ENCODE measurements around the gene CNTD1.

Gene CNTD1

DNA sequence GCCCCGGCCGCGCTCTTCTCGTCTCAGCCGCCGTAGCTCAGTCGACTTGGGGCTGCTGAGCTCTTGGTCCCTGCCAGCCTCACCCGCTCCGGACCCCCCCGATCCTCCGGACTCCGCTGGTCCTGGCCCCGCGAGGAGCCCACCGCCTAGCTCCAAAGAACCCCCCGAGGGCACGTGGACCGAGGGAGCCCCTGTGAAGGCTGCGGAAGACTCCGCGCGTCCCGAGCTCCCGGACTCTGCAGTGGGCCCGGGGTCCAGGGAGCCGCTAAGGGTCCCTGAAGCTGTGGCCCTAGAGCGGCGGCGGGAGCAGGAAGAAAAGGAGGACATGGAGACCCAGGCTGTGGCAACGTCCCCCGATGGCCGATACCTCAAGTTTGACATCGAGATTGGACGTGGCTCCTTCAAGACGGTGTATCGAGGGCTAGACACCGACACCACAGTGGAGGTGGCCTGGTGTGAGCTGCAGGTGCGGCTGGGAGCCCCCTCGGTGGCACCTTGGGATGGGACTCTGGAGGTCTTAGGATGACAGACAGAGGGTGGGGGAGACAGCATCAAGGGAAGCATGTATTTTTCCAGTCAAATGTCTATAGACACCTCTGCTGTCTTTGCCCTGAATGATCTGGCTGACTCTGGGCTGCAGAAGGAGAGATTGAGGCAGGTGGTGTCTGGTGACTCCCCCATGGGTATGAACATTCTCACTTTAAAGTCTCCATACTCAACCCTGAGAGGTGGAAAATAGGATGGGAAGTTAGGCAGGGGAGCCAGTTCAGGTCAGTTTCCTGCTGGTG, 17.6 kb upstream of the CNTD1 start:
- Histone ChIP-seq H3K4me1 (ENCODE audit: control insufficient read depth, insufficient read depth, low read length) (peaks cover 27% of the 10 kb centered on the region), H3K27ac (ENCODE audit: low read depth, low read length) (no peak overlapping the region), H3K9me3 (ENCODE audit: control insufficient read depth, insufficient read depth, low read depth, low read length) (no peaks in the 10 kb centered on the region), H3K27me3 (ENCODE audit: control insufficient read depth, insufficient read depth, low read length) (peaks cover 40% of the 10 kb centered on the region), H3K9ac (ENCODE audit: low read length) (peak overlapping the region; percentile 65), H3K4me3 (ENCODE audit: low read depth, low read length) (peak overlapping the region; percentile 83), H3K36me3 (ENCODE audit: control insufficient read depth, insufficient read depth, low read length) (peaks cover 28% of the 10 kb centered on the region)

- Histone ChIP-seq H3K36me3 (ENCODE audit: control insufficient read depth, insufficient read depth, low read length) (peaks cover 23% of the 10 kb centered on the region), H3K9me3 (ENCODE audit: control insufficient read depth, insufficient read depth, low read depth, low read length) (no peaks in the 10 kb centered on the region), H3K4me3 (ENCODE audit: low read depth, low read length) (no peak overlapping the region), H3K27me3 (ENCODE audit: control insufficient read depth, insufficient read depth, low read length) (peaks cover 40% of the 10 kb centered on the region), H3K4me1 (ENCODE audit: control insufficient read depth, insufficient read depth, low read length) (peaks cover 27% of the 10 kb centered on the region), H3K9ac (ENCODE audit: low read length) (no peak overlapping the region), H3K27ac (ENCODE audit: low read depth, low read length) (no peak overlapping the region)
Measured at GRCh38 chr17:42781639-42782165, 17.0 kb upstream of the CNTD1 start.

DNA sequence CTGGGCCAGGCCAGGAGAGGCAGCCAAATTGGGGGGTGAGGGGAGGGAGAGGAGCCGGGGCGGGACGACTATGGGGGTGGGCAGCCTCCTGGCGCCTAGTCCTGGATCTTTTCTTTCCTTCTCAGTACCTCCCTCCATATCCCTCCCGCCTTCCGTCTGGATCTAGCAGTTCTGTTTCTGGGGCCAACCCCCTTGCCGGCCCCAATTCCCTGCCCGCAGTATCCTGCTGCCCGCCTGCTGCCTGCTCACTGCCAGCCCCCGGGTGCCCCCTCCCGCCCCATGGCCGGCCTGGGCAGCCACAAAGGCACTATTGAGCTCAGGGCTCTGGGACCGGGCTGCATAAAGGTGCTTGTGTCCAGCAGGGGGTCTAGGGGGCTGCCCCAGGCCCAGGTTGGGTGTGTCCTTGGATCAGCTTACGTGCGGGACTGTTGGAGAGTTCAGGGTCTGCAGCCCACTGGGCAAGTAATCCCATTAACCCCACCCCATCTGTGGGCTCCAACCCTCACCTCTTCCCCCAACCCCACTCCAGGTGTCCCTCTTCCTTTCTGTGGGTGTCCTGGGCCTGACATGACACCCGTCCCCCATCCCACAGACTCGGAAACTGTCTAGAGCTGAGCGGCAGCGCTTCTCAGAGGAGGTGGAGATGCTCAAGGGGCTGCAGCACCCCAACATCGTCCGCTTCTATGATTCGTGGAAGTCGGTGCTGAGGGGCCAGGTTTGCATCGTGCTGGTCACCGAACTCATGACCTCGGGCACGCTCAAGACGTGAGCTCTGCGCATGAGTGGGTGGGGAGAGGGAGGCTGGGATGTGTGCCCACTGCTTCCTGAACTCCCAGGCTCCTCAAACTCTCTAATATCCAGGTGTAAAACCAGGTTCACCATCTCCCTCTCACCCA, 16.2 kb upstream of the CNTD1 start:
- Histone ChIP-seq H3K27ac (ENCODE audit: low read depth, low read length) (no peak overlapping the region), H3K36me3 (ENCODE audit: control insufficient read depth, insufficient read depth, low read length) (peaks cover 20% of the 10 kb centered on the region), H3K4me1 (ENCODE audit: control insufficient read depth, insufficient read depth, low read length) (peaks cover 27% of the 10 kb centered on the region), H3K4me3 (ENCODE audit: low read depth, low read length) (no peak overlapping the region), H3K9ac (ENCODE audit: low read length) (no peak overlapping the region), H3K27me3 (ENCODE audit: control insufficient read depth, insufficient read depth, low read length) (peaks cover 40% of the 10 kb centered on the region), H3K9me3 (ENCODE audit: control insufficient read depth, insufficient read depth, low read depth, low read length) (no peaks in the 10 kb centered on the region)

- Histone ChIP-seq H3K27me3 (ENCODE audit: control insufficient read depth, insufficient read depth, low read length) (peaks cover 40% of the 10 kb centered on the region), H3K9ac (ENCODE audit: low read length) (no peak overlapping the region), H3K4me3 (ENCODE audit: low read depth, low read length) (no peak overlapping the region), H3K36me3 (ENCODE audit: control insufficient read depth, insufficient read depth, low read length) (peaks cover 13% of the 10 kb centered on the region), H3K27ac (ENCODE audit: low read depth, low read length) (no peak overlapping the region), H3K4me1 (ENCODE audit: control insufficient read depth, insufficient read depth, low read length) (peaks cover 27% of the 10 kb centered on the region), H3K9me3 (ENCODE audit: control insufficient read depth, insufficient read depth, low read depth, low read length) (no peaks in the 10 kb centered on the region)
Measured at GRCh38 chr17:42783062-42783790, 15.4 kb upstream of the CNTD1 start.

- H3K27ac ChIP-seq (ENCODE audit: low read depth, low read length): no peak overlapping the region
- peaks cover 40% of the 10 kb centered on the region for H3K27me3 ChIP-seq (ENCODE audit: control insufficient read depth, insufficient read depth, low read length)
- H3K4me1 ChIP-seq (ENCODE audit: control insufficient read depth, insufficient read depth, low read length): peaks cover 27% of the 10 kb centered on the region
- H3K4me3 ChIP-seq (ENCODE audit: low read depth, low read length): no peak overlapping the region
- peaks cover 8% of the 10 kb centered on the region for H3K36me3 ChIP-seq (ENCODE audit: control insufficient read depth, insufficient read depth, low read length)
- no peak overlapping the region for H3K9ac ChIP-seq (ENCODE audit: low read length)
- no peaks in the 10 kb centered on the region for H3K9me3 ChIP-seq (ENCODE audit: control insufficient read depth, insufficient read depth, low read depth, low read length)
Measured at GRCh38 chr17:42783791-42784138, 14.9 kb upstream of the CNTD1 start.

DNA sequence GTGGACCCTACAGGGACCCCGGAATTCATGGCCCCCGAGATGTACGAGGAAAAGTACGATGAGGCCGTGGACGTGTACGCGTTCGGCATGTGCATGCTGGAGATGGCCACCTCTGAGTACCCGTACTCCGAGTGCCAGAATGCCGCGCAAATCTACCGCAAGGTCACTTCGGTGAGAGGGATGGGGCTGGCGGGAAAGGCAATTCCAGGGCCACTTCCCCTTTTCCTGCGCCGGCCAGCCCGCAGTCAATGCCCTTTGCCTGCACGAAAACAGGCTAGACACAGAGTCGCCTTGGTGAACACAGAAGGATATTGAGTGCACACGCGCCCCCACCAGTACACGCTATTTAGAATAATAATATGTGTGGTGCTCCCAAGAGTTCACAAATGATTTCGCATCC, 14.3 kb upstream of the CNTD1 start:
- Histone ChIP-seq H3K36me3 (ENCODE audit: control insufficient read depth, insufficient read depth, low read length) (0 out of 2 replicates have a peak, but pooled peaks cover 2% of the 10 kb centered on the region), H3K9ac (ENCODE audit: low read length) (no peak overlapping the region), H3K4me3 (ENCODE audit: low read depth, low read length) (no peak overlapping the region), H3K27ac (ENCODE audit: low read depth, low read length) (no peak overlapping the region), H3K4me1 (ENCODE audit: control insufficient read depth, insufficient read depth, low read length) (peaks cover 27% of the 10 kb centered on the region), H3K9me3 (ENCODE audit: control insufficient read depth, insufficient read depth, low read depth, low read length) (no peaks in the 10 kb centered on the region), H3K27me3 (ENCODE audit: control insufficient read depth, insufficient read depth, low read length) (peaks cover 40% of the 10 kb centered on the region)

- H3K36me3 ChIP-seq (ENCODE audit: control insufficient read depth, insufficient read depth, low read length): no peaks in the 10 kb centered on the region
Measured at GRCh38 chr17:42784811-42785592, 13.7 kb upstream of the CNTD1 start.

GRCh38 chr17:42787266-42787665, 11.4 kb upstream of the CNTD1 start:
- H3K9me3 ChIP-seq (ENCODE audit: control insufficient read depth, insufficient read depth, low read depth, low read length): no peaks in the 10 kb centered on the region
- H3K4me3 ChIP-seq (ENCODE audit: low read depth, low read length): no peak overlapping the region
- peaks cover 22% of the 10 kb centered on the region for H3K27me3 ChIP-seq (ENCODE audit: control insufficient read depth, insufficient read depth, low read length)
- no peaks in the 10 kb centered on the region for H3K36me3 ChIP-seq (ENCODE audit: control insufficient read depth, insufficient read depth, low read length)
- no peak overlapping the region for H3K27ac ChIP-seq (ENCODE audit: low read depth, low read length)
- peaks cover 12% of the 10 kb centered on the region; the same call in 1 of the 2 replicates for H3K4me1 ChIP-seq (ENCODE audit: control insufficient read depth, insufficient read depth, low read length)
- no peak overlapping the region for H3K9ac ChIP-seq (ENCODE audit: low read length)

More at GRCh38 chr17:42784811-42785592, 13.7 kb upstream of the CNTD1 start:
- Histone ChIP-seq H3K9me3 (ENCODE audit: control insufficient read depth, insufficient read depth, low read depth, low read length) (no peaks in the 10 kb centered on the region), H3K4me1 (ENCODE audit: control insufficient read depth, insufficient read depth, low read length) (peaks cover 21% of the 10 kb centered on the region), H3K9ac (ENCODE audit: low read length) (no peak overlapping the region), H3K27ac (ENCODE audit: low read depth, low read length) (no peak overlapping the region), H3K4me3 (ENCODE audit: low read depth, low read length) (no peak overlapping the region), H3K27me3 (ENCODE audit: control insufficient read depth, insufficient read depth, low read length) (peaks cover 40% of the 10 kb centered on the region)

- Histone ChIP-seq H3K4me1 (ENCODE audit: control insufficient read depth, insufficient read depth, low read length) (no peaks in the 10 kb centered on the region), H3K4me3 (ENCODE audit: low read depth, low read length) (no peak overlapping the region), H3K27me3 (ENCODE audit: control insufficient read depth, insufficient read depth, low read length) (no peaks in the 10 kb centered on the region; the same call in 1 of the 2 replicates), H3K36me3 (ENCODE audit: control insufficient read depth, insufficient read depth, low read length) (no peaks in the 10 kb centered on the region), H3K9me3 (ENCODE audit: control insufficient read depth, insufficient read depth, low read depth, low read length) (no peaks in the 10 kb centered on the region), H3K27ac (ENCODE audit: low read depth, low read length) (no peak overlapping the region), H3K9ac (ENCODE audit: low read length) (no peak overlapping the region)
Measured at GRCh38 chr17:42791948-42792347, 6.7 kb upstream of the CNTD1 start.

- Histone ChIP-seq H3K9ac (ENCODE audit: low read length) (no peak overlapping the region), H3K4me1 (ENCODE audit: control insufficient read depth, insufficient read depth, low read length) (peaks cover 4% of the 10 kb centered on the region), H3K4me3 (ENCODE audit: low read depth, low read length) (no peak overlapping the region), H3K36me3 (ENCODE audit: control insufficient read depth, insufficient read depth, low read length) (no peaks in the 10 kb centered on the region), H3K27ac (ENCODE audit: low read depth, low read length) (no peak overlapping the region), H3K27me3 (ENCODE audit: control insufficient read depth, insufficient read depth, low read length) (no peaks in the 10 kb centered on the region; the same call in 1 of the 2 replicates), H3K9me3 (ENCODE audit: control insufficient read depth, insufficient read depth, low read depth, low read length) (no peaks in the 10 kb centered on the region)
Measured at GRCh38 chr17:42792545-42792944, 6.1 kb upstream of the CNTD1 start.

All from HUES6 (cell line).